Fibroblast of skin of scalp (primary cell): ENCODE results near the gene ATP2A1.
"Not testable (repeated sequence)": the region's sequence is repeated elsewhere in the genome, so short reads cannot be mapped to it uniquely, and the experiment has no call there.

Experiments
- DNase-seq: peaks from one replicate; pipeline ENCODE4 v3.0.0-alpha.2; 2013

ATP2A1 gene

DNA sequence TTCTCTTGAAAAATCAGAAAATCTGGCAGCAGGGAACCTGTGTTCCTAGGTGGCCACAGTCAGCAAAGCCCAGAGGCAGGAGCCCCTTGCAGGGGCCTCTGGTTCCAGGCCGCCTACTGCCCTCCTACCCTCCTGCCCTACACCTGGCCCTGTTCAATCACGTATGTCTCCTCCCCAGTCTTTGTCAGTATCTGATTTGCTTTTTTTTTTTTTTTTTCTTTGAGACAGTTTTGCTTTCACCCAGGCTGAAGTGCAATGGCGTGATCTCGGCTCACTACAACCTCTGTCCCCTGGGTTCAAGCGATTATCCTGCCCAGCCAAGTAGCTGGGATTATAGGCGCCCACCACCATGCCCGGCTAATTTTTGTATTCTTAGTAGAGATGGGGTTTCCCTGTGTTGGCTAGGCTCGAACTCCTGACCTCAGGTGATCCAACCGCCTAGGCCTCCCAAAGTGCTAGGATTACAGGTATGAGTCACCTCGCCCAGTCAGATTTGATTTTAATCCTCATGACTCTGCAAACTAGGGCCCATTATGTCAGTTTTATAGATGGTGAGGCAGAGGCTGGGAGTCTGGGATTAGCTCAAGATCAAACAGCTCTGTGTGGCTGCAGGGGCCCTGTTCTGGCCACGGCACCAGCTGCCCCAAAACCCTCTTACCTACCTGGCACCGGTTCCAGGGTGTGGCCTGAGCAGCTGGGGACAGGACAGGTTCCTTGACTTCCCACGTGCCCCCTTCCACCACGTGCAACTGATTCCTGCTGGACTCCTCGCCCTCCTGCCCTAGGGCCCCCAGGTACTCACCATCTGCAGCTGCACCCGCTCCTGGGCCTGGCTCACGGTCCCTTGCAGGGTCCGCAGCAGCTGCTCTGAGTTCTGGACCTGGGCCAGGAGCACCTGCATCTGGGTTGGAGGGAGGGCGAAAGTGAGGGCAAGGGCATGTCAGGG, 32.1 kb downstream of the ATP2A1 start:
- DNase-seq: no peak

DNA sequence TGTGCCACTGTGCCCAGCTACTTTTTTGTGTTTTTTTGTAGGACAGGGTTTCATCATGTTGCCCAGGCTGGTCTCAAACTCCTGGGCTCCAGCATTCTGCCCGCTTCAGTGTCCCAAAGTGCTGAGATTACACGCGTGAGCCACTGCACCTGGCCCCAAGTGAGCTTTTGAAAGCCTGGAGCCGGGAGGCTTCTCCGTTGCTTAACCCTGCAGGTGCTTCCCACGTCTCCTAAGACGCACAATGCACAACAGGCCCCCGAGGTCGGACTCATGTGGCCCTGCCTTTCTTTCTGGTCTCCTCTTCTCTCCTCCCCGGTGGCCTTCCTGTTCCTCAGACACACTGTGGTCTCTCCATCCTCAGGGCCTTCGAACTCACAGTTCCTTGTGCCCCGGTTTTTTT, 34.3 kb downstream of the ATP2A1 start:
- DNase-seq: no peak

DNA sequence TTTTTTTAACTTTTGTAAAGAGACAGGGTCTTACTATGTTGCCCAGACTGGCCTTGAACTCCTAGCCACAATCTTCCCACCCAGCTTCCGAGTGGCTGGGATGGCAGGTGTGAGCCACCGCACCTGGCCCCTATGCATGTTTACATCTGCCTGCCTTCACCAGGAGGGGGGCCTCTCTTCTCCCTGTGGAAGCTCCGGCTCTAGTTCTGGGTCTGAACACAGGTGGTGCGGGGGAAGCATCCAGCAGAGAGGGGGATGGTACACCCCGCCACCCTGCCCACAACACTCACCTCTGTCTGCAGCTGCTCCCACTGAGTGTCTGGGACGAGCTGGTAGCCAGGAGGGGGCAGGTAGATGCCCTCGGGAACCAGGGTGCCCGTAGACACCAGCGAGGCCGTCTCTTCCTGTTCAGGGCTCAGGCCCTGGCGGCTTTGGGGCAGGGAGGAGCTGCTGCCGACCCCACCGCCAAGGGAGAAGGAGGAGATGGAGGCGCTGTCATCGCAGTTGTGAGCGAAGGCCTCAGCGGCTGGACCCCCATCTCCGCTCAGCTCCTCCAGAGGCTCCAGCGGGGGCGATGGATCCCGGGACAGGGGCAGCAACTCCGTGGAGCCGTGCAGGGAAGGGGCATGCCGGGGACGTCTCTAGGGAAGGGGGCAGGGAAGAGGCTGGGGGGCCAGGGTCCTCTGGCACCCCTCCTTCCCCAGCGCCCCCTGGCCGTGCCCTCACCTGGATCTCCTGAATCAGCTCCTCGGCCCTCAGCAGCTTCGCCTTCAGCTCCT, 35.8 kb downstream of the ATP2A1 start:
- no peak for DNase-seq

DNA sequence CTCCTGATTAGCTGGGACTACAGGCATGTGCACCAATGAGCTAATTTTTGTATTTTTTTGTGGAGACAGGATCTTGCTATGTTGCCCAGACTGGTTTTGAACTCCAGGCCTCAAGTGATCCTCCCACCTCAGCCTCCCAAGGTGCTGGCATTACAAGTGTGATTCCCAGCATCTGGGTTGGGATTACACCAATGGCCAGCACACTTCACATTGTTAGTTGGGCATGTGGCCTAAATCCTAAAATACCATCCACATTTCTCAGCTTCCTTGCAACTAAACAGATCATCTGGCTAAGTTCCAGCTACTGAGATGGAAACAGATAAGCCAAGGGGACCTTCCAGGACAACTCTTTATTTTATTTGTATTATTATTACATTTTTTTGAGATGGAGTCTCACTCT, 36.9 kb downstream of the ATP2A1 start:
- DNase-seq: peak; percentile 65

DNA sequence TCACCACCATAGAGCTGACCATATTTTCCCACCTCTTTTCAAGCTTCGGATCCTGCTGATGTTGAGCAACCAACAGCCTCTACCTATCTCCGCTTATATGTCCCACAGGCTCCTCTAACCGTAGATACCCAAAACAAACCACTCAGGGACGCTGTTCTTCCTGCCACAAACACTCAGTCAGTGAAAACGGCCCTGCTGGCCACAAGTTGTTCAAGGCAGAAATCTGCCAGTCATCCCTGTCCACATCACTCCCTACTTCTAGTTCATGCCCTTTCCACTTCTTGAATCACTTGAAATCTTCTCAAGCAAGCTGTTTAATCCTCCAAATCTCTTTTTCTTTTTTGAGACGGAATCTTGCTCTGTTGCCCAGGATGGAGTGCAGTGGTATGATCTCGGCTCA, 38.8 kb downstream of the ATP2A1 start:
- no peak for DNase-seq

GRCh38 chr16:28918698-28919097, 40.4 kb downstream of the ATP2A1 start:
- no peak for DNase-seq

DNA sequence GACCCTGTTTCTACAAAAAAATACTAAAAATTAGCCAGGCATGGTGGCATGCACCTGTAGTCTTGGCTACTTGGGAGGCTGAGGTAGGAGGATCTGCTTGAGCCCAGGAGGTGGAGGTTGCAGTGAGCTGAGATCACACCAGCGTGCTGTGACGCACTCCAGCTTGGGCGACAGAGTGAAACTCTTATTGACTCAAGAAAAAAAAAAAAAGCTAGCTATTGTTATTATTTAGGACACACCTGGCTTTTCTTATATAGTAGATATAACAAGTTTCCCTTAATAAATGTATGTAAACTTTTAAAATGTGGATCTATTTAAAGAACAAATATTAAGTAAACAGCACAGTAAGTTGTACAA, 44.9 kb downstream of the ATP2A1 start:
- no peak for DNase-seq

DNA sequence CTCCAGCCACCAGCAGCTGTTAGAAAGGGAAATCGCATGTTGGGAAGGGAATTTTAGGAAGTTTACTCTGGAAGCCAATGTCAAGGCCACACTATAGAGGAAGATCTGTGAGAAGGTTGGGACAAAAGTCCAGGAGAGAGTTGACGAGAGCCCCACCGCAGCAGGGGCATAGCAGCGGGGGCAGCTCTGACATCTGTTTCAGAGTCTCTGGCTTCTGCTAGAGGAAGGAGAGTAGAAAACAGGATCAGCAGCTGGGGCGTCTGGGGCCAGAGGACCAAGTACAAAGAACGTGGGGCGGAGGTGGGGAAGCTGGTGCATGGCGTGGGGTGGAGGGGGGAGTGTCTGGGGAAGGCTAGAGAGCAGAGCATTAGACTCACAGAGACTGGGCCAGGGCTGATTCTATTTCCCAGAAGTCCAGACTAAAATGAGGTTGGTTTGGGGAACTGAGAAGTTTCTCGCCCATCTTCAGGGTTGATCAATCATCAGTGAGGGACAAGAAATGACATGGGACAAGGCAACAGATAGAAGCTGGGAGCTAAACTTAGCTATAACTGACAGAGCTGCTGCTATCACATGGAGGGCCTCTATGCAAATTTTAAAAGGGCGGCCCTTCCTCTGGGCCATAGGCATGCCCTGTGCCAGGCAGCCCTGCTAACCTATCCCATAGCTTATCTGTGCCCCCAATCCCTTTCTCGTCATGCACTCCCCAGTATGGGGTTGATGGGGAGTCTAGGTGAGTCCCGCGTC, 45.5 kb downstream of the ATP2A1 start:
- DNase-seq: no peak

DNA sequence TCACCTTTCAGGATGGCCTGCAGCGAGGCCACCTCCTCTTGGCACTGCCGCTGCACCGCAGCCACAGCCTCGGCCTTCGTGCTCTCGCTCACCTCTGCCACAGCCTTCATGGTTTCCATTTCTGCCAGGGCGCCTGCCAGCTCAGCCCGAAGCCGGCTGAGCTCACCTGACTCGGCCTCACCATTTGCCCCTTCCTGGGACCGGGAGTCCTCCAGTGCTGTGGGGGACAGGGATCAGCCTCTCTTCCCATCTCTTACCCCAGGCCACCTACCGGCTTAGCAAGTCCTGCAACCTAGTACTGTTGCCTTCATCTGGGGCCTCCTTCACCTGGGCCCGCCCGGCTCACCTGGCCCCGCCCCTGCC, 46.1 kb downstream of the ATP2A1 start:
- DNase-seq: no peak

DNA sequence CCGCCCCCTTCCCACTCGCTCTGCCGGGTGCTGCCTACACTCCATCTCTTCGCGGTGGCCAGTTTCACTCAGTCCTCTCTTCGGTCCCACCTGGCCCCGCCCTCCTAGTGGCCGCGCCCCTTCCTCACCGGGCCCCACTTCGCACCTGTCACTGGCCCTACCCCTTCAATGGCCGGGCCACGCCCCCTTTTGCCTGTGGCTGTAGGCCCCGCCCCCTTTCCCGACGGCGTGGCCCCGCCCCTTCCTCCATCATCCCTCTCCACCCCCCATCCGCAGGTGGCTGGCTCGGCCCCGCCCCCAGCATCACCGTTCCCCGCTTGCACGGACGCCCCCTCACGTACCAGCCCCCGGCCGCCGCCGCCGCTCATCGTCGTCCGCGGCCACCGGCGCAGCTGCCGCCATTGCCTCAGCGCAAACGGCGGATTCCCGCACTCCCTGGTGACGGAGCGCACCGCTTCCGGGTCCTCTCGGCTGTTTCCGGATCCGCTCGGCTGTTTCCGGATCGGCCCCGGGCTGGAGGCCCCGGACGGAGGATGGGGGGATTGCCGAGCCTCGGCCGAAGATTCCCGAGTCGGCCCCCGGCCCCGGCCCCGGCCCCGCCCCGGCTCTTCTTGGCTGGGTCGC, 46.6 kb downstream of the ATP2A1 start, which contains the start of gene RABEP2:
RABEP2 (minus strand) TSS at position 477 of the 624 bp plus-strand sequence; CDS start at position 402, 75 bp downstream.
- DNase-seq: peak; percentile 90

- peak; percentile 85 for DNase-seq
Measured at GRCh38 chr16:28925386-28926228, 47.3 kb downstream of the ATP2A1 start.

GRCh38 chr16:28926284-28926683, 48.0 kb downstream of the ATP2A1 start:
- DNase-seq: not testable (repeated sequence)

GRCh38 chr16:28927815-28928214, 49.5 kb downstream of the ATP2A1 start:
- no peak for DNase-seq

- DNase-seq: no peak
Measured at GRCh38 chr16:28930203-28930602, 51.9 kb downstream of the ATP2A1 start.

GRCh38 chr16:28930652-28931051, 52.4 kb downstream of the ATP2A1 start:
- DNase-seq: no peak

- DNase-seq: no peak
Measured at GRCh38 chr16:28931801-28932225, 53.5 kb downstream of the ATP2A1 start, which contains the start of gene CD19. TSS of gene CD19 (plus strand) at chr16:28931971. CDS start at chr16:28932001, 30 bp downstream.

DNA sequence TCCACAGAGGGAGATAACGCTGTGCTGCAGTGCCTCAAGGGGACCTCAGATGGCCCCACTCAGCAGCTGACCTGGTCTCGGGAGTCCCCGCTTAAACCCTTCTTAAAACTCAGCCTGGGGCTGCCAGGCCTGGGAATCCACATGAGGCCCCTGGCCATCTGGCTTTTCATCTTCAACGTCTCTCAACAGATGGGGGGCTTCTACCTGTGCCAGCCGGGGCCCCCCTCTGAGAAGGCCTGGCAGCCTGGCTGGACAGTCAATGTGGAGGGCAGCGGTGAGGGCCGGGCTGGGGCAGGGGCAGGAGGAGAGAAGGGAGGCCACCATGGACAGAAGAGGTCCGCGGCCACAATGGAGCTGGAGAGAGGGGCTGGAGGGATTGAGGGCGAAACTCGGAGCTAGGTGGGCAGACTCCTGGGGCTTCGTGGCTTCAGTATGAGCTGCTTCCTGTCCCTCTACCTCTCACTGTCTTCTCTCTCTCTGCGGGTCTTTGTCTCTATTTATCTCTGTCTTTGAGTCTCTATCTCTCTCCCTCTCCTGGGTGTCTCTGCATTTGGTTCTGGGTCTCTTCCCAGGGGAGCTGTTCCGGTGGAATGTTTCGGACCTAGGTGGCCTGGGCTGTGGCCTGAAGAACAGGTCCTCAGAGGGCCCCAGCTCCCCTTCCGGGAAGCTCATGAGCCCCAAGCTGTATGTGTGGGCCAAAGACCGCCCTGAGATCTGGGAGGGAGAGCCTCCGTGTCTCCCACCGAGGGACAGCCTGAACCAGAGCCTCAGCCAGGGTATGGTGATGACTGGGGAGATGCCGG, 54.3 kb downstream of the ATP2A1 start:
- no peak for DNase-seq

DNA sequence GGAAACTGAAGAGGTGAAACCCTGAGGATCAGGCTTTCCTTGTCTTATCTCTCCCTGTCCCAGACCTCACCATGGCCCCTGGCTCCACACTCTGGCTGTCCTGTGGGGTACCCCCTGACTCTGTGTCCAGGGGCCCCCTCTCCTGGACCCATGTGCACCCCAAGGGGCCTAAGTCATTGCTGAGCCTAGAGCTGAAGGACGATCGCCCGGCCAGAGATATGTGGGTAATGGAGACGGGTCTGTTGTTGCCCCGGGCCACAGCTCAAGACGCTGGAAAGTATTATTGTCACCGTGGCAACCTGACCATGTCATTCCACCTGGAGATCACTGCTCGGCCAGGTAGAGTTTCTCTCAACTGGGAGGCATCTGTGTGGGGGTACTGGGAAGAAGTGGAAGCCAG, 54.9 kb downstream of the ATP2A1 start:
- DNase-seq: no peak

GRCh38 chr16:28935346-28935745, 57.1 kb downstream of the ATP2A1 start:
- no peak for DNase-seq
